ENCODE data around the gene PI4KB.

GRCh38 chr1:151294742-151295462 is 32.3 kb downstream of the PI4KB start:
- TF ChIP-seq CTCF (conservative IDR thresholded peaks at IDR 0.05) (no peak), ZFX (IDR thresholded peaks at IDR 0.05) (no peak)
